ENCODE data around the gene SOD3.

- TF ChIP-seq CTCF (conservative IDR thresholded peaks at IDR 0.05 in 1 of 2, IDR thresholded peaks at IDR 0.05 in 1 of 2; ENCODE audit: low read depth in 1 of 2, low read length in 2 of 2) (peak in 1 of 2 donors; percentile 12), EZH2 (IDR thresholded peaks at IDR 0.05; ENCODE audit: low read length, missing control alignments) (no peak)
Observed at GRCh38 chr4:24809376-24809775, 14.0 kb downstream of the SOD3 start.
